ENCODE data around the gene CORO6. TPM values are rescaled to one million over a fixed set of nuclear protein-coding genes. Genes with fewer than 3 reads are reported as not detected.

CORO6 gene
- total RNA-seq, 1 donor from 2014 or later = 6.7 TPM

DNA sequence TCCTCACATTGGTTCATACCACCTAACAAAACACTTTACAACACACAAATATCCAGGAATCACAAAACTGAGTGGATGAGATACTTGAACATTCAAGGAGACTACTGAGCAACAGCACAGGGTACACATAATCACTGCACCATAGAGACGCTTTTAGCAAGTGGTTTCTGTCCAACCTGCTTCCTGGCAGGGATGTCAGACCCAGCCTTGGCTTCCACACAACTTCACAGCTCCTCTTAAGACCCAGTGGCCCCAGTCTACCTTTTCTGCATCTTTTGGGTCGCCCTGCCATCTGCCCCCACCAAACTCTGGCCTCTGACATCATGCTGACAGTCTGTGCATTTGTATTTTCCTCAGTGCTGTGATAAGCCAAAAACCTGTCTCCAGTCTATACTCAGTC is 5.9 kb upstream of the CORO6 start:
- H3K4me1 Mint-ChIP-seq (ENCODE audit: low read depth) = no peaks in the 10 kb centered on the region
- DNase-seq (ENCODE audit: low spot score) = no peak
- H3K9me3 Mint-ChIP-seq (ENCODE audit: low read depth) = no peaks in the 10 kb centered on the region
- H3K27ac Mint-ChIP-seq (ENCODE audit: unreplicated experiment) = no peak overlapping the region
- TF ChIP-seq, protein P1, sequence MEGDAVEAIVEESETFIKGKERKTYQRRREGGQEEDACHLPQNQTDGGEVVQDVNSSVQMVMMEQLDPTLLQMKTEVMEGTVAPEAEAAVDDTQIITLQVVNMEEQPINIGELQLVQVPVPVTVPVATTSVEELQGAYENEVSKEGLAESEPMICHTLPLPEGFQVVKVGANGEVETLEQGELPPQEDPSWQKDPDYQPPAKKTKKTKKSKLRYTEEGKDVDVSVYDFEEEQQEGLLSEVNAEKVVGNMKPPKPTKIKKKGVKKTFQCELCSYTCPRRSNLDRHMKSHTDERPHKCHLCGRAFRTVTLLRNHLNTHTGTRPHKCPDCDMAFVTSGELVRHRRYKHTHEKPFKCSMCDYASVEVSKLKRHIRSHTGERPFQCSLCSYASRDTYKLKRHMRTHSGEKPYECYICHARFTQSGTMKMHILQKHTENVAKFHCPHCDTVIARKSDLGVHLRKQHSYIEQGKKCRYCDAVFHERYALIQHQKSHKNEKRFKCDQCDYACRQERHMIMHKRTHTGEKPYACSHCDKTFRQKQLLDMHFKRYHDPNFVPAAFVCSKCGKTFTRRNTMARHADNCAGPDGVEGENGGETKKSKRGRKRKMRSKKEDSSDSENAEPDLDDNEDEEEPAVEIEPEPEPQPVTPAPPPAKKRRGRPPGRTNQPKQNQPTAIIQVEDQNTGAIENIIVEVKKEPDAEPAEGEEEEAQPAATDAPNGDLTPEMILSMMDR (IDR thresholded peaks at IDR 0.05) = no peak
- peaks cover 13% of the 10 kb centered on the region for H3K36me3 Mint-ChIP-seq (ENCODE audit: low read depth)
- H3K27me3 Mint-ChIP-seq (ENCODE audit: low read depth) = no peaks in the 10 kb centered on the region
- H3K4me3 Mint-ChIP-seq (ENCODE audit: unreplicated experiment) = no peak overlapping the region

DNA sequence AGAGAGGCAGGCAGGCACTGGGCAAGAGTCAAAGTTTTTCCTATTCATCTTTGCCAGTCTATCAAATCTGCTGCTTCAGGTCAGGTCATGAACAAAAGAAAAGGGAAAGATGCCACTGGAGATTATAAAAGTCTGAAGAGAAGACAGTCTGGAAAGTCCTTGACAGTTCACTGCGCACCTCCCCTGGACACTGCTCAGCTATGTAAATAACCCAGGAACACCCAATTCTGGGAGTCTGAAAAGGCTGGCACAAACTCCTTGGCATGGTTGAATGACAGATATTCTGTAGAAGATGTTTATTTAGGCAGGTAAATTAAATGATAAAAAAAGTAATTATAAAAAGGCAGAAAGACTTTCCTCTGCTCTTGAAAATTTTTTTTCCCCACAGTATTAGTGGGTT is 5.2 kb upstream of the CORO6 start:
- Mint-ChIP-seq H3K27ac (ENCODE audit: unreplicated experiment) (no peak overlapping the region), H3K9me3 (ENCODE audit: low read depth) (no peaks in the 10 kb centered on the region), H3K36me3 (ENCODE audit: low read depth) (peaks cover 13% of the 10 kb centered on the region), H3K4me1 (ENCODE audit: low read depth) (peaks cover 4% of the 10 kb centered on the region), H3K4me3 (ENCODE audit: unreplicated experiment) (no peak overlapping the region), H3K27me3 (ENCODE audit: low read depth) (no peaks in the 10 kb centered on the region)
- TF ChIP-seq, protein P1 (IDR thresholded peaks at IDR 0.05) = no peak
- DNase-seq (ENCODE audit: low spot score) = no peak

DNA sequence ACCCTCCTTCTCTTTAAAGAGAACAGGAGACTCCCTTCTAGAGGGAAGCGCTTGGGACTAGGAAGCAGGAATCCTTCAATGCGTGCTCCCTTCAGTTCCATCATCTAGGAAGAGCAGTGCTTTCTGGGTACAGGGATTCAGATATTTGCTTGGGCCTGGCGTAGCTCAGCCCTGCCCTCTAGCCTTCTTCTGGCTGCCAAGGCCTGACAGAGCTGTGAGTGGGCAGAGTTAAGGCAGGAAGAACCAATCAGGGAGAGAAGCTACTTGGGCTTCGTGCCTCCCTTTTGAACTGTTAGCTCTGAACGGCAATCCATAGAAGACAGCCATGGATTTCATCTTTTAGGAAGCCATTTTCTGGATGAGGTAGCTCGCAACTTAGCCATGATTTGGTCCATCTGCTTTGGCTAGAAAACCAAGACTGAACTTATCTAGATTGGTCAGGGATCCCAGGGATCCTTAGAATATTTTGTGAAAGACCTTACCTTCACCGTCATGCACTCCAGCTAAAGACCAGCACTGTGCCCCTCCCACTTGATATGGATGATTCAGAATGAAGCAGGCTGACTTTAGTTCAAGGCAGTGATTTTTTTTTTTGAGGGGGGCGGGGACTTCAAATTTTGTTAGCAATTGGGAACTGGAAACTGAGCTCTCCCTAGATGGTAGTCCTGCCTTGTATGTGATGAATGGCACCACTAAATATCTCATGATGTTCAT is 2.5 kb upstream of the CORO6 start:
- no peaks in the 10 kb centered on the region for H3K9me3 Mint-ChIP-seq (ENCODE audit: low read depth)
- H3K36me3 Mint-ChIP-seq (ENCODE audit: low read depth) = no peaks in the 10 kb centered on the region
- no peaks in the 10 kb centered on the region for H3K27me3 Mint-ChIP-seq (ENCODE audit: low read depth)
- H3K4me3 Mint-ChIP-seq (ENCODE audit: unreplicated experiment) = no peak overlapping the region
- no peak for DNase-seq (ENCODE audit: low spot score)
- H3K4me1 Mint-ChIP-seq (ENCODE audit: low read depth) = peaks cover 18% of the 10 kb centered on the region
- no peak overlapping the region for H3K27ac Mint-ChIP-seq (ENCODE audit: unreplicated experiment)
- TF ChIP-seq, protein P1 (IDR thresholded peaks at IDR 0.05) = no peak

DNA sequence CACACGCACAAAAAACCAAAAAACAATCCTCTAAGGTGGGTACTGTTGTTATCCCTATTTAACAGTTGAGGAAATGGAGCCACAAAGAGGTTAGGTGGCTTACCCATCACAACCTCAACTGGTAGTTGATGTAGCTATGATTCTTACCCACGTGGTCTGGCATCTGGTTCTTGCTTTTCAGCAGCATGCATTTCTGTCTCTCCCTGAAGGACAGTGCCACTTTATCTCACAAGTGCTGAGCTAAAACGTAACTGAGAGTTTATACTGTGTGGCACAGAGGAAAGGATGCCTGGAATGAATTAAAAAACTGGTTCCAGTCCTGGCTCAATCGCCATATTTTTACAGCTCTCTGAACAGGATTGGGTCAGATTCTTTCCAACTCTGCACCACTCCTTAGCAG is 1.9 kb upstream of the CORO6 start:
- Mint-ChIP-seq H3K27ac (ENCODE audit: unreplicated experiment) (no peak overlapping the region), H3K36me3 (ENCODE audit: low read depth) (no peaks in the 10 kb centered on the region), H3K27me3 (ENCODE audit: low read depth) (no peaks in the 10 kb centered on the region), H3K9me3 (ENCODE audit: low read depth) (no peaks in the 10 kb centered on the region), H3K4me1 (ENCODE audit: low read depth) (peaks cover 24% of the 10 kb centered on the region), H3K4me3 (ENCODE audit: unreplicated experiment) (no peak overlapping the region)
- TF ChIP-seq, protein P1 (IDR thresholded peaks at IDR 0.05) = no peak
- DNase-seq (ENCODE audit: low spot score) = no peak

DNA sequence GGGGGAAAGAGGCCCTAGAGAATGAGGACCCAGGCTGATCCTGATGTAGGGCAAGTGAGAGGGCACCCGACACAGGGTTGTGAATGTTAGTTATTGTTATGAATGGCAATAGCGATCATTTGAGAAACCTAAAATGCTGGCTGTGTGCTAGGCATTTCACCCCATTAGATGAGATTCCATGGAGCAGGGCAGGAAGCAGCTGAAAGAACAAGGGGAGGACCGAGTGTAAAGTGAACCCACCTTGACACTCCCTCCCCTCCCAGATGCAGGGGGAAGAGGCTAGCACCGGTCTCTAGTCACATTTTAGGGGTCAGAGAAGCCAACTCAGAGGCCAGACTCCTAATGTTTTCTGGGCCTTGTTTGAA is 553 bp upstream of the CORO6 start:
- Mint-ChIP-seq H3K36me3 (ENCODE audit: low read depth) (no peaks in the 10 kb centered on the region), H3K9me3 (ENCODE audit: low read depth) (no peaks in the 10 kb centered on the region), H3K4me3 (ENCODE audit: unreplicated experiment) (peak overlapping the region; percentile 77), H3K27me3 (ENCODE audit: low read depth) (no peaks in the 10 kb centered on the region), H3K4me1 (ENCODE audit: low read depth) (peaks cover 35% of the 10 kb centered on the region), H3K27ac (ENCODE audit: unreplicated experiment) (no peak overlapping the region)
- TF ChIP-seq, protein P1 (IDR thresholded peaks at IDR 0.05) = no peak
- no peak for DNase-seq (ENCODE audit: low spot score)
